Suprapubic skin (tissue), 4 donors: ENCODE results near the gene F8.

Experiments used
- CTCF ChIP-seq, 2 donors: fragments of 200-600 bp in 1 of 2; fragments of 450-650 bp in 1 of 2; sonication (generic) in 1 of 2; IDR thresholded peaks; one replicate each; pipeline ENCODE4 v1.5.1; 2016 to 2019; ENCODE audit warnings: antibody characterized with exemption in 2 of 2, mild to moderate bottlenecking in 1 of 2, moderate library complexity in 1 of 2
- POLR2A ChIP-seq, 2 donors: fragments of 450-650 bp; IDR thresholded peaks; one replicate each; pipeline ENCODE4 v1.6.1; 2017; ENCODE audit warnings: antibody characterized with exemption in 2 of 2, mild to moderate bottlenecking in 2 of 2, moderate library complexity in 2 of 2
- POLR2AphosphoS5 ChIP-seq, 3 donors: sonication (generic); formaldehyde crosslinking; IDR thresholded peaks; one replicate each; pipeline ENCODE4 v1.6.1; 2017; ENCODE audit warnings: antibody characterized with exemption in 3 of 3

- TF ChIP-seq CTCF (IDR thresholded peaks at IDR 0.05) = no peak
- TF ChIP-seq POLR2A (IDR thresholded peaks at IDR 0.05) = no peak
- no peak for TF ChIP-seq POLR2AphosphoS5 (IDR thresholded peaks at IDR 0.05)
These were observed 30.4 kb upstream of the F8 start for GRCh38 chrX:155052738-155053498.
